ENCODE measurements around the gene ANAPC16.

The ANAPC16 gene

GRCh38 chr10:72241691-72242252 lies 26.0 kb downstream of the ANAPC16 start:
- TF ChIP-seq ZNF8 (CRISPR knock-in tag; IDR thresholded peaks at IDR 0.05) (no peak), OSR1 (CRISPR knock-in tag; IDR thresholded peaks at IDR 0.05) (no peak), RARB (CRISPR knock-in tag; IDR thresholded peaks at IDR 0.05) (no peak), ESRRG (CRISPR knock-in tag; IDR thresholded peaks at IDR 0.05) (no peak), CREB5 (CRISPR knock-in tag; IDR thresholded peaks at IDR 0.05; ENCODE audit: low read depth) (no peak), ZFP30 (CRISPR knock-in tag; IDR thresholded peaks at IDR 0.05) (no peak)
- ATAC-seq, result no peak

GRCh38 chr10:72242675-72243074 lies 26.9 kb downstream of the ANAPC16 start:
- no peak for TF ChIP-seq BACH2 (CRISPR knock-in tag; IDR thresholded peaks at IDR 0.05; ENCODE audit: borderline replicate concordance)
- no peak for TF ChIP-seq ZC3H10 (CRISPR knock-in tag; IDR thresholded peaks at IDR 0.05)
- no peak for TF ChIP-seq ZNF70 (CRISPR knock-in tag; IDR thresholded peaks at IDR 0.05)
- no peak for TF ChIP-seq ESRRG (CRISPR knock-in tag; IDR thresholded peaks at IDR 0.05)
- TF ChIP-seq CSDC2 (CRISPR knock-in tag; IDR thresholded peaks at IDR 0.05), result no peak
- TF ChIP-seq CREB5 (CRISPR knock-in tag; IDR thresholded peaks at IDR 0.05; ENCODE audit: low read depth), result no peak
- no peak for TF ChIP-seq ZNF565 (CRISPR knock-in tag; conservative IDR thresholded peaks at IDR 0.05; ENCODE audit: low read depth)
- no peak for ATAC-seq

GRCh38 chr10:72243822-72244437 lies 28.1 kb downstream of the ANAPC16 start:
- peak; percentile 81 for ATAC-seq
- no peak for TF ChIP-seq POU6F1 (CRISPR knock-in tag; IDR thresholded peaks at IDR 0.05; ENCODE audit: borderline replicate concordance, low read depth)
- no peak for TF ChIP-seq RARB (CRISPR knock-in tag; IDR thresholded peaks at IDR 0.05)
- no peak for TF ChIP-seq ZNF565 (CRISPR knock-in tag; conservative IDR thresholded peaks at IDR 0.05; ENCODE audit: low read depth)
- TF ChIP-seq OSR1 (CRISPR knock-in tag; IDR thresholded peaks at IDR 0.05), result no peak
- TF ChIP-seq TSHZ2 (CRISPR knock-in tag; IDR thresholded peaks at IDR 0.05), result no peak
- TF ChIP-seq PATZ1 (CRISPR knock-in tag; IDR thresholded peaks at IDR 0.05; ENCODE audit: borderline replicate concordance), result no peak
- TF ChIP-seq ISL1 (CRISPR knock-in tag; IDR thresholded peaks at IDR 0.05), result no peak
- no peak for TF ChIP-seq CREB5 (CRISPR knock-in tag; IDR thresholded peaks at IDR 0.05; ENCODE audit: low read depth)
- TF ChIP-seq TOX (CRISPR knock-in tag; IDR thresholded peaks at IDR 0.05; ENCODE audit: borderline replicate concordance), result no peak
- TF ChIP-seq ZNF70 (CRISPR knock-in tag; IDR thresholded peaks at IDR 0.05), result no peak
- TF ChIP-seq ZC3H10 (CRISPR knock-in tag; IDR thresholded peaks at IDR 0.05), result no peak
- TF ChIP-seq TCF4 (CRISPR knock-in tag; IDR thresholded peaks at IDR 0.05; ENCODE audit: borderline replicate concordance), result no peak
- no peak for TF ChIP-seq ZFP3 (CRISPR knock-in tag; IDR thresholded peaks at IDR 0.05)
- TF ChIP-seq ARNTL (CRISPR knock-in tag; IDR thresholded peaks at IDR 0.05; ENCODE audit: borderline replicate concordance, low read depth), result no peak
- TF ChIP-seq PPARA (CRISPR knock-in tag; IDR thresholded peaks at IDR 0.05; ENCODE audit: borderline replicate concordance), result no peak

Measured in SK-N-SH treated with all-trans-retinoic acid at 6 μM for 48 hours (cell line).